Transverse colon (tissue), 3 donors: ENCODE results near the gene HIVEP1.
"Not testable (repeated sequence)": the region's sequence is repeated elsewhere in the genome, so short reads cannot be mapped to it uniquely, and the experiment has no call there.

Experiments used
- POLR2A ChIP-seq: fragments of 450-650 bp; IDR thresholded peaks from one replicate; pipeline ENCODE4 v1.6.1; 2016; ENCODE audit warnings: antibody characterized with exemption, mild to moderate bottlenecking, moderate library complexity
- POLR2AphosphoS5 ChIP-seq, 3 donors: sonication (generic); formaldehyde crosslinking; IDR thresholded peaks; one replicate each; pipeline ENCODE4 v1.6.1; 2016; ENCODE audit warnings: antibody characterized with exemption in 3 of 3

DNA sequence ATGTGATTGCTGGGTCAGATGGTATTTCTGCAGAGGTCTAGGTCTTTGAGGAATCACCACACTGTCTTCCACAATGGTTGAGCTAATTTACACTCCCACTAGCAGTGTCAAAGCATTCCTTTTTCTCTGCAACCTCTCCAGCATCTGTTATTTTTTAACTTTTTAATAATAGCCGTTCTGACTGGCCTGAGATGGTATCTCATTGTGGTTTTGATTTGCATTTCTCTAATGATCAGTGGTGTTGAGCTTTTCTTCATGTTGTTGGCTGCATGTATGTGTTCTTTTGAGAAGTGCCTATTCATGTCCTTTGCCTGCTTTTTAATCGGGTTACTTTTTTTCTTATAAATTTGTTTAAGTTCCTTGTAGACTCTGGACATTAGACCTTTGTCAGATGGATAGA is 143.7 kb downstream of the HIVEP1 start:
- TF ChIP-seq POLR2AphosphoS5 (IDR thresholded peaks at IDR 0.05); POLR2A: not testable (repeated sequence)
